CD4-positive, alpha-beta T cell treated with Interferon gamma for 1 hour (primary cell): ENCODE results near the gene NETO2.
A peak's percentile ranks its signal among the peaks of the same experiment; 100 is the strongest.

Experiments used
- DNase-seq: peaks from one replicate; pipeline ENCODE4 v3.0.0-alpha.2; 2020

Gene NETO2

GRCh38 chr16:47043970-47044684 lies 99.6 kb downstream of the NETO2 start:
- no peak for DNase-seq

- no peak for DNase-seq
These were observed 100.5 kb downstream of the NETO2 start for GRCh38 chr16:47043200-47043599.

- DNase-seq, result peak; percentile 82
These were observed 105.8 kb downstream of the NETO2 start for GRCh38 chr16:47037746-47038458.

GRCh38 chr16:47037396-47037745 lies 106.4 kb downstream of the NETO2 start:
- DNase-seq, result peak; percentile 11

GRCh38 chr16:47036201-47036600 lies 107.5 kb downstream of the NETO2 start:
- DNase-seq, result no peak

GRCh38 chr16:47035436-47035835 lies 108.3 kb downstream of the NETO2 start:
- DNase-seq, result no peak

- DNase-seq, result no peak
These were observed 109.3 kb downstream of the NETO2 start for GRCh38 chr16:47034455-47034854.

- DNase-seq, result no peak
These were observed 110.6 kb downstream of the NETO2 start for GRCh38 chr16:47033176-47033575.

- DNase-seq, result no peak
These were observed 114.0 kb downstream of the NETO2 start for GRCh38 chr16:47029724-47030123.

GRCh38 chr16:47028767-47029377 lies 114.9 kb downstream of the NETO2 start:
- no peak for DNase-seq
